Measurements from ENCODE around the gene ATF5. TPM values are rescaled to one million over a fixed set of nuclear protein-coding genes. Genes with fewer than 3 reads are reported as not detected.

The ATF5 gene
- polyA plus RNA-seq, 3 donors from 2014 or later, result 1.2 to 3.1 (median 2.8) TPM

- Mint-ChIP-seq H3K4me1 (peaks cover 11 to 16% of the 10 kb centered on the region in 2 donors), H3K4me3 (no peak overlapping the region)
- DNase-seq, result no peak
Measured at GRCh38 chr19:49906879-49907564, 22.0 kb upstream of the ATF5 start.

DNA sequence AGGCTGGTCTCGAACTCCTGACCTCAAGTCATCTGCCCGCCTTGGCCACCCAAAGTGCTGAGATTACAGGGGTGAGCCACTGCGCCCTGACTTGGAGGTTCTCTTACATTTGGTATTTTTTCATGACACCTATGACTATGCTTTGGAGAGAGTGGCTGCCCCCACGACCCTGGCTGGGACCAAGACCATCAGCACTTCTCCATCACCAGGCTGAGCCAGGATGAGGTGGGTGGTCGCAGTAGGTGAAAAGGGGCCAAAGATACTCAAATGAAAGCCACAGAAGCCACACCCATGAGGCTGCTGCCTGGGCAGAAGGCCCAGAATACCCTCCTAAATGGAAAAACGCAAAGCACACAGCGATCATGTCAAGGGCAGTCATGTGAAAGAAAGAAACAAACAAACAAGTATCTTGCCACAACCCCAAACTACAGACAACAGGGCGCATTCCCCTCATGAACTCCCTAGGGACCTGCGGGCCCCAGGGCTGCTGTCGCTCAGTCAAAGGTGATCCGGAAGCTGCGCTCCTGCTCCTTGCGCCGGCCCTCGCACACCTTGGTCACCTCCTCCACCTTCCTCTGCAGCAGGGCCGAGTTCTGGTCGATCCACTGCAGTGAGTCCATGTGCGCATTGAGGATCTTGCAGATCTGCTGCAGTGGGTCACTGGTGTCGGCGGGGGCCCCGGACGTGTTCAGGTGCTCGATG is 21.1 kb upstream of the ATF5 start:
- no peaks in the 10 kb centered on the region for H3K9me3 Mint-ChIP-seq
- no peak for DNase-seq
- peaks cover 2 to 5% (median 4%) of the 10 kb centered on the region in 3 donors for H3K36me3 Mint-ChIP-seq
- H3K27ac Mint-ChIP-seq, result peak overlapping the region in 1 of 6 donors; percentile 19
- peaks cover 11 to 16% of the 10 kb centered on the region in 2 donors for H3K4me1 Mint-ChIP-seq
- H3K4me3 Mint-ChIP-seq, result no peak overlapping the region
- H3K27me3 Mint-ChIP-seq (ENCODE audit: low read depth in 3 of 3), result no peaks in the 10 kb centered on the region

More at GRCh38 chr19:49906879-49907564, 22.0 kb upstream of the ATF5 start:
- Mint-ChIP-seq H3K9me3 (no peaks in the 10 kb centered on the region), H3K36me3 (peaks cover 2 to 4% (median 4%) of the 10 kb centered on the region in 3 donors), H3K27ac (peak overlapping the region in 1 of 6 donors; percentile 45), H3K27me3 (ENCODE audit: low read depth in 3 of 3) (no peaks in the 10 kb centered on the region)

GRCh38 chr19:49908480-49909420 is 20.3 kb upstream of the ATF5 start:
- Mint-ChIP-seq H3K4me3 (no peak overlapping the region), H3K9me3 (no peaks in the 10 kb centered on the region), H3K4me1 (peaks cover 11 to 16% of the 10 kb centered on the region in 2 donors), H3K27me3 (ENCODE audit: low read depth in 3 of 3) (no peaks in the 10 kb centered on the region), H3K27ac (no peak overlapping the region), H3K36me3 (peaks cover 3 to 8% (median 4%) of the 10 kb centered on the region in 3 donors)
- DNase-seq, result no peak

GRCh38 chr19:49910179-49910578 is 18.8 kb upstream of the ATF5 start:
- Mint-ChIP-seq H3K9me3 (no peaks in the 10 kb centered on the region), H3K4me3 (no peak overlapping the region), H3K27me3 (ENCODE audit: low read depth in 3 of 3) (no peaks in the 10 kb centered on the region), H3K36me3 (peaks cover 6 to 10% (median 8%) of the 10 kb centered on the region in 3 donors), H3K27ac (peak overlapping the region in 1 of 6 donors; percentile 57), H3K4me1 (peaks cover 13 to 19% of the 10 kb centered on the region in 2 donors)
- DNase-seq, result no peak

DNA sequence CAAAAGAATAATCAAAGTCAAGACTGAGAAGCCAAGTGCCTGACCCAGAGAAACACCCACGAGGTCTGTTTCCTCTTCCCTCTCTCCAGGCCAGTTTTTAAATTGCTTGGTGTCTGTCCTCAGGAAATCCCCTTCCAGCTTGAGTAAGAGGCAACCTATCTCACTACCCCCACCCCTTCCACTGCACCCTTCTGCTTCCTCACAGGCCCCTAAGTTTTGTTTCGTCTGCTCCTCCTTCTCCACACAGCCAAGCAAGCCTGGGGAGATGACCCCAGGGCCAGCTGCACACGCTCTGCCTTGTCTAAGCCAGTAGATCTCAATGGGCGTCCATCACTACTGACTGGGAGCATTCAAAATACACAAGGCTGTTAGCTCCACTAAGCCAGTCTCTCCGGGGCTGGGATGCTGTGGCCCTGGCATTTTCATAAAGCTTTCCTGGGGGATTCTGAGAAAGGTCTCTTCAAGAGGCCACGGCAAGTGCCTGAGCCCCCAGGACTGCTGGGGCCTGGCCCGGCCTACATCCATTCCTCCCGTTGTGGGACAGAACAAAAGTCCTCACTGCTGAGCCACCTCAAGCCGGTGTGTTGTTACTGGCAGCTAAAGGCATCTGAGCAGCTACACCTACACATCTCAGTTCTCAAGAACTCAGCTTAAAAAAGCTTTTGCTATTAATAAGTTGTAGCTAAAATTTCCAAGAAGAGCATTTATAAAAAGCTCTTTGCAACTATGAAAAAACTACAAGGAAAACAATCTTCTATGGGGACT is 17.4 kb upstream of the ATF5 start:
- Mint-ChIP-seq H3K9me3 (no peaks in the 10 kb centered on the region), H3K4me3 (no peak overlapping the region), H3K36me3 (peaks cover 9 to 15% (median 10%) of the 10 kb centered on the region in 3 donors), H3K4me1 (peaks cover 13 to 22% of the 10 kb centered on the region in 2 donors), H3K27ac (peak overlapping the region; percentile 12 to 81 (median 72)), H3K27me3 (ENCODE audit: low read depth in 3 of 3) (no peaks in the 10 kb centered on the region)
- DNase-seq, result no peak

GRCh38 chr19:49912965-49913685 is 15.9 kb upstream of the ATF5 start:
- no peaks in the 10 kb centered on the region for H3K9me3 Mint-ChIP-seq
- H3K4me1 Mint-ChIP-seq, result peaks cover 11 to 19% of the 10 kb centered on the region in 2 donors
- H3K4me3 Mint-ChIP-seq, result no peak overlapping the region
- H3K27me3 Mint-ChIP-seq (ENCODE audit: low read depth in 3 of 3), result peaks cover 0 to 1% (median 0%) of the 10 kb centered on the region in 3 donors
- H3K27ac Mint-ChIP-seq, result peak overlapping the region in 3 of 6 donors; percentile 9 to 42 (median 23)
- no peak for DNase-seq
- peaks cover 8 to 15% (median 14%) of the 10 kb centered on the region in 3 donors for H3K36me3 Mint-ChIP-seq

DNA sequence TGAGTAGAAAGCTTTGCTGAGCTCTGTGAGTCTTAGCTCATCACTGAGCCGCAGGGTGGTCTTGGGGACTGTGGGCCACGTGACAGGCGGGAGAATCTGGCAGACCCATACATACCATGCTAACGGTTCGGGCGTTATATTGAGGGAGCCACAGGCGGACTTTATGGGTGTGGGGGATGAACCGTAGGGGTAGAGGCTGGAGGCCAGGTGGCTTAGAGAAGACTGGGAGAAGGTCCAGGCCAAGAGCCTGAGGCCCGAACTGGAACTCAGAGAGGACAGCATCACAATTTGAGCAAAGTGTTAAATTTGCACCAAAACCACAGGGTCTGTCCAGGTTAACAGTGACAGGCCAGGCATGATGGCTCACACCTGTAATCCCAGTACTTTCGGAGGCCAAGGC is 15.3 kb upstream of the ATF5 start:
- Mint-ChIP-seq H3K4me3 (no peak overlapping the region), H3K27me3 (ENCODE audit: low read depth in 3 of 3) (peaks cover 0 to 1% (median 0%) of the 10 kb centered on the region in 3 donors), H3K36me3 (peaks cover 8 to 15% (median 14%) of the 10 kb centered on the region in 3 donors), H3K27ac (peak overlapping the region in 2 of 6 donors; percentile 23 to 55), H3K4me1 (peaks cover 11 to 19% of the 10 kb centered on the region in 2 donors), H3K9me3 (no peaks in the 10 kb centered on the region)
- DNase-seq, result no peak

DNA sequence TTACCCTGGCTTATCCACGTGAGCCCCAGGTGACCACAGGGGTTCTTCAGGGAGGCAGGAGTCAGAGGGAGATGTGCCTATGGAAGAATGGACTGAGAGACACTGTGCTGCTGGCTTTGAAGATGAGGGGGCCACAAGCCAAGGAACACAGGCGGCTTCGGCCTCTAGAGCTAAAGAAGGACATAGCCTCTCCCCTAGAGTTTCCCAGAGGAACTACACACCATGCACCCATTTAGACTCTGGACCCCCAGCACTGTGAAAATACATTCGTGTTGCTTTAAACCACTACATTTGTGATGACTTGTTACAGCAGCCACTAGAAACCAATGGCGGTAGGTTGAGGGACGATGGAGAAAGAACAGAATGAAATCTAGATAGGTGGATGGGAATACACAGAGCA is 13.7 kb upstream of the ATF5 start:
- Mint-ChIP-seq H3K4me3 (no peak overlapping the region), H3K4me1 (peaks cover 14 to 26% of the 10 kb centered on the region in 2 donors), H3K27ac (peak overlapping the region in 3 of 6 donors; percentile 18 to 86 (median 23)), H3K36me3 (peaks cover 8 to 16% (median 14%) of the 10 kb centered on the region in 3 donors), H3K27me3 (ENCODE audit: low read depth in 3 of 3) (peaks cover 0 to 1% (median 0%) of the 10 kb centered on the region in 3 donors), H3K9me3 (no peaks in the 10 kb centered on the region)
- no peak for DNase-seq

- Mint-ChIP-seq H3K4me3 (no peak overlapping the region), H3K4me1 (peaks cover 17 to 21% of the 10 kb centered on the region in 2 donors), H3K27ac (no peak overlapping the region), H3K9me3 (no peaks in the 10 kb centered on the region), H3K27me3 (ENCODE audit: low read depth in 3 of 3) (peaks cover 0 to 1% (median 0%) of the 10 kb centered on the region in 3 donors), H3K36me3 (peaks cover 8 to 20% (median 10%) of the 10 kb centered on the region in 3 donors)
- no peak for DNase-seq
Measured at GRCh38 chr19:49916839-49917733, 11.9 kb upstream of the ATF5 start.

DNA sequence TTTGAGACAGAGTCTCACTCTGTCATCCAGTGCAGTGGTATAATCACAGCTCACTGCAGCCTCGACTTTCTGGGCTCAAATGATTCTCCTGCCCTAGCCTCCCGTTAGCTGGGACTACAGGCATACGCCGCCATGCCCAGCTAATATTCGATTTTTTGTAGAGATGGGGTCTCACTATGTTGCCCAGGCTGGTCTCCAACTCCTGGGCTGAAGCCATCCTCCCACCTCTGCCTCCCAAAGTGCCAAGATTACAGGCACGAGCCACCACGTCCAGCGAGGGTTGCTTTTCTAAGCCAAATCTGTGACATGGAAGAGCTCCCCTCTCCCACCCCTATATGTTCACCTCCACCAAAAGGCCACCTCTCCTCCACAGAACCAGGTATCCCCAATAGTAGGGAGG is 10.9 kb upstream of the ATF5 start:
- H3K27ac Mint-ChIP-seq, result peak overlapping the region in 1 of 6 donors; percentile 36
- no peak overlapping the region for H3K4me3 Mint-ChIP-seq
- H3K9me3 Mint-ChIP-seq, result no peaks in the 10 kb centered on the region
- H3K4me1 Mint-ChIP-seq, result peaks cover 19 to 21% of the 10 kb centered on the region in 2 donors
- no peak for DNase-seq
- peaks cover 5 to 20% (median 10%) of the 10 kb centered on the region in 3 donors for H3K36me3 Mint-ChIP-seq
- peaks cover 0 to 1% (median 0%) of the 10 kb centered on the region in 3 donors for H3K27me3 Mint-ChIP-seq (ENCODE audit: low read depth in 3 of 3)

GRCh38 chr19:49920624-49921363 is 8.2 kb upstream of the ATF5 start:
- Mint-ChIP-seq H3K27me3 (ENCODE audit: low read depth in 3 of 3) (peaks cover 0 to 1% (median 0%) of the 10 kb centered on the region in 3 donors), H3K9me3 (no peaks in the 10 kb centered on the region), H3K4me3 (no peak overlapping the region), H3K36me3 (peaks cover 0 to 12% (median 4%) of the 10 kb centered on the region in 3 donors), H3K4me1 (peaks cover 18 to 29% of the 10 kb centered on the region in 2 donors), H3K27ac (peak overlapping the region in 1 of 6 donors; percentile 43)
- no peak for DNase-seq
